ENCODE data around the gene CACNA2D4. TPM values are rescaled to one million over a fixed set of nuclear protein-coding genes. Genes with fewer than 3 reads are reported as not detected.
A peak's percentile ranks its signal among the peaks of the same experiment; 100 is the strongest.

CACNA2D4 gene
- total RNA-seq, 1 donor from 2014 or later = 0.87 TPM

- TF ChIP-seq CTCF (conservative IDR thresholded peaks at IDR 0.05) = no peak
- DNase-seq (ENCODE audit: extremely low spot score, unreplicated experiment) = peak; percentile 44
- Mint-ChIP-seq H3K27ac (no peak overlapping the region), H3K4me3 (no peak overlapping the region), H3K27me3 (peaks cover 14% of the 10 kb centered on the region), H3K9me3 (no peaks in the 10 kb centered on the region), H3K4me1 (ENCODE audit: unreplicated experiment) (peaks cover 2% of the 10 kb centered on the region), H3K36me3 (no peaks in the 10 kb centered on the region)
Measured at GRCh38 chr12:1914114-1914911, 4.1 kb downstream of the CACNA2D4 start.

GRCh38 chr12:1913377-1914113, 4.9 kb downstream of the CACNA2D4 start:
- Mint-ChIP-seq H3K4me1 (ENCODE audit: unreplicated experiment) (no peaks in the 10 kb centered on the region), H3K27ac (no peak overlapping the region), H3K9me3 (no peaks in the 10 kb centered on the region), H3K36me3 (no peaks in the 10 kb centered on the region), H3K27me3 (peaks cover 12% of the 10 kb centered on the region), H3K4me3 (no peak overlapping the region)
- peak; percentile 64 for DNase-seq (ENCODE audit: extremely low spot score, unreplicated experiment)
- no peak for TF ChIP-seq CTCF (conservative IDR thresholded peaks at IDR 0.05)

GRCh38 chr12:1912580-1913376, 5.7 kb downstream of the CACNA2D4 start:
- H3K4me3 Mint-ChIP-seq = no peak overlapping the region
- no peak overlapping the region for H3K27ac Mint-ChIP-seq
- no peak for TF ChIP-seq CTCF (conservative IDR thresholded peaks at IDR 0.05)
- H3K4me1 Mint-ChIP-seq (ENCODE audit: unreplicated experiment) = no peaks in the 10 kb centered on the region
- no peaks in the 10 kb centered on the region for H3K9me3 Mint-ChIP-seq
- DNase-seq (ENCODE audit: extremely low spot score, unreplicated experiment) = peak; percentile 49
- peaks cover 12% of the 10 kb centered on the region for H3K27me3 Mint-ChIP-seq
- H3K36me3 Mint-ChIP-seq = no peaks in the 10 kb centered on the region

- Mint-ChIP-seq H3K27ac (no peak overlapping the region), H3K4me3 (no peak overlapping the region)
Measured at GRCh38 chr12:1911598-1912575, 6.6 kb downstream of the CACNA2D4 start.

More at GRCh38 chr12:1911598-1912575, 6.6 kb downstream of the CACNA2D4 start:
- peak; percentile 58 for DNase-seq (ENCODE audit: extremely low spot score, unreplicated experiment)
- Mint-ChIP-seq H3K27me3 (peaks cover 12% of the 10 kb centered on the region), H3K9me3 (no peaks in the 10 kb centered on the region), H3K36me3 (peaks cover 3% of the 10 kb centered on the region), H3K4me1 (ENCODE audit: unreplicated experiment) (no peaks in the 10 kb centered on the region)
- no peak for TF ChIP-seq CTCF (conservative IDR thresholded peaks at IDR 0.05)
